ENCODE measurements around the gene TTLL13. TPM values are rescaled to one million over a fixed set of nuclear protein-coding genes. Genes with fewer than 3 reads are reported as not detected.

The TTLL13 gene
- total RNA-seq, 1 donor from 2014 or later: not detected

DNA sequence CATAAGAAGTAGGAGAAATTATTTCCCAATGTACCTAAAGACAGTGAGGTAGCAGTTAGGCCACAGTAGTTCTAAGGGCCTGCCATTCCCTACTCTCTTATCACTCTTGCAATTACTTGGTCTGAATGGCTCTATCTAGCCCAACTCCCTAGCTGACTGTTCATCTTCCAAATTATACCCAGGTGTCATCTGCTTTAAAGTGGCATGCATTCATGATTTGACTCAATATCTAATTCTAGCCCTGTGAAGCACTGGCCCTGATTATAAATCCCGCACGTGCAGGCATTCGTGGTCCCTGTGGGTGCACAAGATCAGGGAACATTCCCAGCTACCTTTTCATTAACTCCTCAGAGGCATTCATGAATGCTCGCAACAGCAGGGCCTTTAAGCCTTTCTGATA is 59.7 kb downstream of the TTLL13 start:
- Histone ChIP-seq H3K79me2 (ENCODE audit: insufficient read depth, low read length) (no peaks in the 10 kb centered on the region), H4K20me1 (ENCODE audit: insufficient read depth, low read length) (no peaks in the 10 kb centered on the region), H3K4me2 (ENCODE audit: low read length) (no peak overlapping the region), H3K27me3 (ENCODE audit: insufficient read depth, low read length) (no peaks in the 10 kb centered on the region), H3K36me3 (ENCODE audit: insufficient read depth, low read length) (no peaks in the 10 kb centered on the region), H3K9me3 (ENCODE audit: insufficient read depth, low read depth, low read length) (no peaks in the 10 kb centered on the region), H3K9ac (ENCODE audit: low read length) (no peak overlapping the region), H3K4me3 (ENCODE audit: insufficient read depth, low read depth, low read length) (no peak overlapping the region), H3K27ac (ENCODE audit: low read depth, low read length) (no peak overlapping the region), H3K4me1 (ENCODE audit: insufficient read depth, low read length) (no peaks in the 10 kb centered on the region), H2AFZ (ENCODE audit: low read depth, low read length) (no peak overlapping the region)
- Mint-ChIP-seq H3K27me3 (ENCODE audit: low read depth, unreplicated experiment) (no peaks in the 10 kb centered on the region), H3K9me3 (ENCODE audit: unreplicated experiment) (peaks cover 1% of the 10 kb centered on the region), H3K27ac (ENCODE audit: unreplicated experiment) (no peak overlapping the region), H3K4me3 (ENCODE audit: unreplicated experiment) (no peak overlapping the region), H3K4me1 (ENCODE audit: low read depth, unreplicated experiment) (no peaks in the 10 kb centered on the region), H3K36me3 (ENCODE audit: low read depth, unreplicated experiment) (no peaks in the 10 kb centered on the region)
- TF ChIP-seq EZH2 (IDR thresholded peaks at IDR 0.05; ENCODE audit: insufficient read depth, low read length): no peak
- TF ChIP-seq, protein P1, sequence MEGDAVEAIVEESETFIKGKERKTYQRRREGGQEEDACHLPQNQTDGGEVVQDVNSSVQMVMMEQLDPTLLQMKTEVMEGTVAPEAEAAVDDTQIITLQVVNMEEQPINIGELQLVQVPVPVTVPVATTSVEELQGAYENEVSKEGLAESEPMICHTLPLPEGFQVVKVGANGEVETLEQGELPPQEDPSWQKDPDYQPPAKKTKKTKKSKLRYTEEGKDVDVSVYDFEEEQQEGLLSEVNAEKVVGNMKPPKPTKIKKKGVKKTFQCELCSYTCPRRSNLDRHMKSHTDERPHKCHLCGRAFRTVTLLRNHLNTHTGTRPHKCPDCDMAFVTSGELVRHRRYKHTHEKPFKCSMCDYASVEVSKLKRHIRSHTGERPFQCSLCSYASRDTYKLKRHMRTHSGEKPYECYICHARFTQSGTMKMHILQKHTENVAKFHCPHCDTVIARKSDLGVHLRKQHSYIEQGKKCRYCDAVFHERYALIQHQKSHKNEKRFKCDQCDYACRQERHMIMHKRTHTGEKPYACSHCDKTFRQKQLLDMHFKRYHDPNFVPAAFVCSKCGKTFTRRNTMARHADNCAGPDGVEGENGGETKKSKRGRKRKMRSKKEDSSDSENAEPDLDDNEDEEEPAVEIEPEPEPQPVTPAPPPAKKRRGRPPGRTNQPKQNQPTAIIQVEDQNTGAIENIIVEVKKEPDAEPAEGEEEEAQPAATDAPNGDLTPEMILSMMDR (IDR thresholded peaks at IDR 0.05; ENCODE audit: insufficient read depth, low read depth, low read length): no peak
- FAIRE-seq (no peak), DNase-seq (ENCODE audit: low read depth) (no peak)

Other genes with a start within 250 kb of the TTLL13 start
- 26.9 and 27.2 TPM in 2 replicates for gene ZNF710, start 248.2 kb upstream of the TTLL13 start, total RNA-seq
- 76.6 and 87.3 TPM in 2 replicates for gene IDH2, start 147.1 kb upstream of the TTLL13 start, total RNA-seq
- gene SEMA4B, start 48.2 kb upstream of the TTLL13 start, total RNA-seq: 7.0 and 9.9 TPM in 2 replicates
- 49.6 and 50.7 TPM in 2 replicates for gene CIB1, start 15.6 kb upstream of the TTLL13 start, total RNA-seq
- 4.1 and 6.0 TPM in 2 replicates for gene GDPGP1, start 15.3 kb upstream of the TTLL13 start, total RNA-seq
- 98.5 and 98.6 TPM in 2 replicates for gene NGRN, start 16.1 kb downstream of the TTLL13 start, total RNA-seq
- gene ZNF774, start 102.7 kb downstream of the TTLL13 start, total RNA-seq: 1.2 and 3.3 TPM in 2 replicates
- 218 and 226 TPM in 2 replicates for gene IQGAP1, start 138.7 kb downstream of the TTLL13 start, total RNA-seq

Measured in astrocyte (in vitro differentiated cells and primary cell).